NCI-H446 treated with DMSO at 0.1 percent for 48 hours (cell line): Measurements from ENCODE around the gene TRABD.
"Not testable (repeated sequence)": the region's sequence is repeated elsewhere in the genome, so short reads cannot be mapped to it uniquely, and the experiment has no call there.

Experiments used
- DNase-seq: peaks from one replicate; lab custom pipeline; 2025; lab: John Stamatoyannopoulos, UW

Gene TRABD

GRCh38 chr22:50202130-50202666 is 16.5 kb downstream of the TRABD start:
- no peak for DNase-seq

- DNase-seq: no peak
These were observed 17.6 kb downstream of the TRABD start for GRCh38 chr22:50203288-50203687.

- no peak for DNase-seq
These were observed 18.9 kb downstream of the TRABD start for GRCh38 chr22:50204571-50204970.

- not testable (repeated sequence) for DNase-seq
These were observed 19.3 kb downstream of the TRABD start for GRCh38 chr22:50204998-50205397.

- no peak for DNase-seq
These were observed 20.3 kb downstream of the TRABD start for GRCh38 chr22:50205781-50206569.

DNA sequence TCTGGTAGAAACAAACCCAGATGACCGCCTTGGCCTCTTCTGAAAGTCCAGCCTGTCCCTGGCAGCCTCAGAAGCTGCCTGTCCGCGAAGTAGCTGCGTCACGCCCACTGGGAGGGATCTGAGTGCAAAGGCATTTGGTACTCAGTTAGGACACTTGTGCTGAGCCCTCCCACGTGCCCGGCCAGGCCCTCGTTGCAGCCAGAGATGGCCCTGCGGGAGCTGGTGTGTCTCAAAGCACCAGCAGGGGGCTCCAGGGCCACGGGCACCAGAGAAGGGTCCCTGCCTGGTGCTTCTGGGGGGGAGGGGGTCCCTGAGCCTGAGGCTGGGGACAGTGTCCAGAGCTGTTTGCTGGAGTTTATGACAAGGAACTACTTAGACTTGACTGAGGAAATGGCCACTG is 20.9 kb downstream of the TRABD start:
- DNase-seq: no peak

DNA sequence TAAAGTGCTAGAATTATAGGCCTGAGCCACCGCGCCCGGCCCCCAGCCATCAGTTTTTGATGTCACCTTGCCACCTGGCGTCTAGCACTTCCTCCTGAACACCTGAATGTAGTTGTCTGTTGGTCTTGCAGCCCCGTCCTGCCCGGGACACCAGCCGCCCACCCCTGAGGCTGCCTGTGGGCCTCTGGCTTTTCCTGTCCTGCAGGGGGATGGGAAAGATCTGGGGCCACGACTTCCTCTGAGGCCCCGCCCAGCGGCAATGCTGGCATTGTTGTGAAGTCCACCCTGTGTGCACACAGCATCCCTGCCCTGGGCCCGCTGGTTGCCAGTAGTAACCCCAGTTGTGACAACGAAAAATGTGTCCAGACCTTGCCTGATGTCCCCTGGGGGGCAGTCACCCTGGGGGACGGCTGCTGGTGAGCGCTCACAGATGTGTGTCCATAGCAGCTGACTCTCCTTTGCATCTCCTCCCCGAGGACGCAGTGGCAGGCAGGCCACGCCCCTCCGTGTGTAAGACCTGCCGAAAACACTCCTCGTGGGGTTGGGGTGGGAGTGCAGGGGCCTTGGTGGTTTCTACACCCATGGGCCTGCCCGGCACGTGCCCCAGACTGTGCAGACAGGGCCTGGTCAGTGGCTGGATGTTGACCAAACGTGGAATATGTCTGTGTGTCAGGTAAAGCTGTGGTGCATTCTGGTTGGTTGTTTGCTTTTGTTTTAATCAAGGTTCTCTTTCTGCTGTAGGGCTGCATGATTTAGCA is 21.8 kb downstream of the TRABD start:
- no peak for DNase-seq

- DNase-seq: no peak
These were observed 22.8 kb downstream of the TRABD start for GRCh38 chr22:50208430-50208938.

DNA sequence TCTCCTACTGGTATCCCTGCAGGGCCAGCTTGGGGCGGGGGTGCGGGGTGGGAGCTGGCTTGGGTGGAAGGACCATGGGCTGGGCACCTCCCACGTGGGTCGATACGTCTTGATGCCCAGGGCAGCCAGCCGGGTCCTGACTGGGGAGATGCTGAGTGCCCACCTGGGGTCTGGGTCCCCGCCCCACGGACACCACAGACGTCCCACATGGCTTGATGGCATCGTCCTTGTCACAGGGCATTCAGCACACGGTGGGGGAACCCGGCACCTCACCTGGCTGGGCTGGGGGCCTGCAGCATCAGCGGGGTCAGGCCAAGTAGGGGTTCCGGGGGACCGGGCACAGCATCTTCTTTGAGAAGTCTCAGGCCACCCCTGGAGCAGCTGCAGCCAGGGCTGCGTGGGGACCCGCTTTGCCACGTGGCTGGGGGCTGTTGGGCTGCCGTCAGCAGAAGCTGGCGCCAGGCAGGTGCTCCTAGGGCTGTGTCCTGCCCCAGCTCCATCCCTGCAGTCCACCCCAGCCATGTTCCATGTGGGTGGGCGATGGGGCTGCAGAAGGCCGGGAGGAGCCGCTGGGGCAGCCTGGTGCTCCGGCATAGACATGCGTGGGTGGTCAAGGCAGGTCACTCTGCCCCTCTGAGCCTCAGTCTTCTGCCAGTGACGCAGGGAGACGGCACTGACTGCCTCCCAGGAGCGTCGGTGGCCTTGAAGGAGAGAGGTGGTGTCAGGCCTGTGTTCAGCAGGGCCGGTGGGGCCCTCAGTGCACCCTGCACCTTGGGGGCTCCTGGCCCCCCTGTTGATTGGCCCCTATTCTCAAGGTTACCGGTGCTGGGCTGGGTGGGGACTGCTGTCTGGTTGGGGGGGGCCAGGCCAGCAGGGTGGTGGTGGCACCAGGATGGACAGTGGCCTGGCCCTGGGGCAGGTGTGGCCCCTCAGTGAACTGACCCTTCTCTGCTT is 23.5 kb downstream of the TRABD start:
- no peak for DNase-seq

DNA sequence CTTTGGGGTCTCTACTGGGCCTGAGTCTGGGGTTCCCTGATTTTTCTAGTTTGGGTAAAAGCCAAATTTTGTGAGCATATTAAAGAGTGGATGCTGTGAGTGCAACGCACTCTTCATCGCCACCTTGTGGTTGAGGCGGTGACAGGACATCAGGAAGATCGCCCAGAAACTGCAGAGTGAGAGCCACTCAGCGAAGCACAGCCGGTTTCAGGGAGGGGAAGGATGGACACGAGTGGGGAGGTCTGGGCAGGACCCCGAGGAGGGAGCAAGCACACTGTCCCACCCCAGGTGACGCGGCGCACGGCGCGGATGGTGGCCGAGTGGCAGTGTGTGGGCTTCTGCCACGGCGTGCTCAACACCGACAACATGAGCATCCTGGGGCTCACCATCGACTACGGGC is 24.2 kb downstream of the TRABD start:
- DNase-seq: no peak

DNA sequence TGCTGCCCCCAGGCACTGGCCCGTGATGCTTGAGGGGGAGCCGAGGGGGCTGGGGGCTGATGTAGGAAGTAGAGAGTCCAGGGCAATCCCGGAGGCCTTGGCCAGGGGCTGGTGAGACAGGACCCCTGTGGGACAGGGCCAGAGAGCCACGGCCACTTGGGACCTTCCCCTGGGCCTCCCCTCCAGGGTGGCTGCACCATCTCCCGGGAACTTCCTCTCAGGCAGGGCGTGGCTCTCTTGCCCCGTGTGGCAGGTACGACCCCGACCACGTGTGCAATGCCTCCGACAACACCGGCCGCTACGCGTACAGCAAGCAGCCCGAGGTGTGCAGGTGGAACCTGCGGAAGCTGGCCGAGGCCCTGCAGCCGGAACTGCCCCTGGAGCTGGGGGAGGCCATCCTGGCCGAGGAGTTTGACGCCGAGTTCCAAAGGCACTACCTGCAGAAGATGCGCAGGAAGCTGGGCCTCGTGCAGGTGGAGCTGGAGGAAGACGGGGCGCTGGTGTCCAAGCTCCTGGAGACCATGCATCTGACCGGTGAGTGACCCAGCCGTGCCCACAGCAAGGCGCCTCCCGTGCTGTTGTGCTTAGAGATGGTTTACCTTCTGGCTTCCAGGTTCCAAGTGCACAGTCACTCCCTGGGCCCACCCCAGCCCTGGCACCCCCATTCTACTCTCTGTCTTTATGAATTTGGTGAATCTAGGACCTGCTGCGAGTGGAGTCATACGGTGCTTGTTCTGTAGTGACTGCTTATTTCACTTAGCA is 24.8 kb downstream of the TRABD start:
- DNase-seq: no peak

DNA sequence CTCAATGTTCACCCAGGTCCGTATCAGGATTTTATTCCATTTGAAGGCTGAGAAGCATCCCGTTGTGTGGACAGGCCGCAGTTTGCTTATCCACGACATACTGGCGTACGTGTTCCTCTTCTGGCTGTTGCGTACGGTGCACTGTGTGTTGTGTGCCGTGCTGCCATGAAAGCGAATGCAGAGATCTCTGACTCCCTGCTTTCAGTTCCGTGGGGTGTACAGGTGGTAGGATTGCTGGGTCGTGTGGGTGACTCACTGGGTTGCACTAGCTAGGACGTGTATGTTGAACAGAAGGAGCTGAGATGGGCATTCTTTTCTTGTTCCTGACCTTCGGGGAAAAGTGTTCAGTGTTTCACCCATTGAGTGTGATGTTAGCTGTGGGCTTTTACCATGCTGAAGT is 25.4 kb downstream of the TRABD start:
- no peak for DNase-seq

DNA sequence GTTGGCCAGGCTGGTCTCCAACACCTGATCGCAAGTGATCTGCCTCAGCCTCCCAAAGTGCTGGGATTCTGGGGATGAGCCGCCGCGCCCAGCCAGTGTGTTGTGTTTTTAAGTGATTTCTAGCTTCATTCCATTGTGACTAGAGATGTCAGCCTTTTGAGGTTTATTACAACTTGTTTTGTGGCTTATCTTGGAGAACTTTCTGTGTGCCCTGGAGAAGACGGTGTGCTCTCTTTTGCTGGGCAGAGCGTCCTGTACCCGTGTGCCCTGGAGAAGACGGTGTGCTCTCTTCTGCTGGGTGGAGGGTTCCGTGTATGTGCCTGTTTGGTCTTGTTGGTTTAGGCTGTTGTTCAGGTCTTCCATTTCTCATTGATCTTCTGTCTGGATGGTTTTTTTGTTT is 27.6 kb downstream of the TRABD start:
- no peak for DNase-seq

DNA sequence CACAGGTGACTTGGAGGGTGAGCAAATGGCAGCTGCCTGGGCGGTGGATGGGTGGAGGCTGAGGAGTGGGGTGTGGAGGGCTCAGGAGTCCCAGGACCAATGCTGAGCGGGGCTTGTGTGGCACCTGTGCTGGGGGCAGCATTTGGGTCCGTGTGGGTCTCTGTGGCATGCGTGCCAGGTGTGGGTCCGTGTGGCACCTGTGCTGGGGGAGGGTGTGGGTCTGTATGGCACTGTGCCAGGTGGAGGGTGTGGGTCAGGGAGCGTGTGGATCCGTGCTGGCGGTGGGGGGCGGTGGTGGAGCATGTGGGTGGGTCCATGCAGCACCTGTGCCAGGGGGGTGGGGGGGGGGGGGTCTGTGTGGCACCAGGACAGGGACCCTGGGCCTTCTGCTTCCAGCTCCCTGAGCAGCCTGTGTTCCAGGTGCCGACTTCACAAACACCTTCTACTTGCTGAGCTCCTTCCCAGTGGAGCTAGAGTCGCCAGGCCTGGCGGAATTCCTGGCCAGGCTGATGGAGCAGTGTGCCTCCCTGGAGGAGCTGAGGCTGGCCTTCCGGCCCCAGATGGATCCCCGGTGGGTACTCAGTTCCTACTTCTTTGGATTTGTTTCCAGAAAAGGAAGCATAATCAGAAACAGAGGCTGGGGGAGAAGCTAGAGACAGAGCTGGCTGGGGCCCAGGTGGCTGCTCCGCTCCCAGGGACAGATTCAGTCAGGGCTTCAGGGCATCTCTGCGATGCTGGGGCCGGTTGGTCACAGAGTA is 29.8 kb downstream of the TRABD start:
- DNase-seq: no peak

GRCh38 chr22:50216055-50216683 is 30.5 kb downstream of the TRABD start:
- no peak for DNase-seq

- no peak for DNase-seq
These were observed 31.2 kb downstream of the TRABD start for GRCh38 chr22:50216684-50217520.

DNA sequence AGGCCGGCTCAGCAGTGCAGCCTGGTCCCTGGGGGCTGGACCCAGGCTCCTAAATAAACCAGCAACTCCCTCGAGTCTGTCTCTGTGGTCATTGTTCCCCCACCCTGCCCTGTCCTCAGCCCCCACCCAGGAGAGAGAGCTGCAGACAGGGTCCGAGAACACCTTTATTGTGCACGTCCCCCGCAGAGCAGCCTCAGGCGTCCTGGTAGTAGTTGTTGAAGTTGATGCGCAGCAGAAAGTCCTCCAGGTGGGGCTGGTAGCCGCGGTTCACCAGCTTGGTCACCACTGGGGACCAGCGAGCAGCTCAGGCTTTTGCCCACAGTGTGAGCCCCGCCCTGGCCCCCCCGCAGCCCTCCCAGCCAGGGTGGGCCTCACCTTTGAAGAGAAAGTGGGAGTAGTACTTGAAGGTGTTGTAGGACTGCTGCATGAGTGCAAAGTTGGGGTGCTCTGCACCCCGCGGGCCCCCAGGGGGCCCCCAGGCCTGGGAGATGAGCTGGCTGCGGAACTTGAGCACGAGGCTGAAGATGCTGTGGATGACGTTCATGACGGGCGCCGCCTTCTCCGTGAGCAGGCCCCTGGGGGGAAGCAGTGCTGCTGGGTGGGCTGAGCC is 31.9 kb downstream of the TRABD start:
- DNase-seq: no peak
